SKM-1 (cell line): ENCODE data around the gene HLA-DRB1.
"Not testable (repeated sequence)": the region's sequence is repeated elsewhere in the genome, so short reads cannot be mapped to it uniquely, and the experiment has no call there.

Experiments
- DNase-seq: peaks from one replicate; lab custom pipeline; 2025; ENCODE audit not compliant: unreplicated experiment; lab: John Stamatoyannopoulos, UW

The HLA-DRB1 gene

DNA sequence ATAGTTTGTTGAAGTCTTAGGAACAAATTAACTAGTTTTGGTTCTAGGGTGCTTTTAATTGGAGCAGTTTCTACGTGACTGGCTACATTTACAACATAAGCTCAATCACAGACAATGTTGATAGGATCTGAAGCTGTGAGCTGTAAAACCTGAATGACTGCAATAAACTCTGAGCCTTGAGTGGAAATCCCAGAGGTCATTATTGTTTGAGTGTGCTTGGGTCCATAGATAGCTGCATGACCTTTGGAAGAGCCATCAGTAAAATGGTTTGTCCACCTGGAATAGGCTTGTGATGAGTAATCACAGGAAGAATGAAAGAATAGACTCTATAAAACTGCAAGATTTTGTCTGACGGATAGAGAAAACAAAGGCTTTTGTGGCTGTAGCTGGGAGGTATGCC is 26.7 kb downstream of the HLA-DRB1 start:
- no peak for DNase-seq

GRCh38 chr6:32559747-32560146 is 29.9 kb downstream of the HLA-DRB1 start:
- DNase-seq, result no peak

DNA sequence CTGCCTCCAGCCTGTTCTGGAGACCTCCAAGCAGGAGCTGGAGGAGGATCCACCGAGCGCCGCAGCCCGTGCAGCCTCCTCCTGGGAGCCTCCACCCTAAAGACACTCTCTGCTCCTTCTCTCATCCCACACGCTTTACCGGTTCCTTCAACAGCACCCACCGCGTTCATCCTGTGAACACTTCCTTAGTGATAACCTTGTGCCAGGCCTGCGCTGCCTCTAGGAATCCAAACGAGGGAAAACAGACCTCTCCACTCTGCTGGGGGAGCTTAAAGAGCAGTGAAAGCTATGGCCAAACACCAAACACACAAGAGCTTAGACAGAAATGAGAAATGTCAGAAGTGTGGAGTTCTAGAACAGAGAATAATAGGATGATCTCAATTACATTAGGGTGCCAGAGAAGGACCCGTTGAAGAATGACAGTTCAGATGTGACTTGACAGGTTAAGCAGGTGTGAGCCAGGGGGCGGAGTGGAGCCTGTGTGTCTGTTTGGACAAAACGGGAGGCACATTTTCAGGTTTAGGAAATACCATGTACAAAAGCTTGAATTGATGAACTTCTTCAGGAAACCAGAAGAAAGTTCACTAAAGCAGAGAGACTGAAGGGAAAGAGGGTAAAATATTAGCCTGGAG is 31.1 kb downstream of the HLA-DRB1 start:
- no peak for DNase-seq

- no peak for DNase-seq
Measured at GRCh38 chr6:32554116-32554965, 35.3 kb downstream of the HLA-DRB1 start.

GRCh38 chr6:32553037-32553742 is 36.5 kb downstream of the HLA-DRB1 start:
- no peak for DNase-seq

GRCh38 chr6:32551410-32551809 is 38.2 kb downstream of the HLA-DRB1 start:
- no peak for DNase-seq

DNA sequence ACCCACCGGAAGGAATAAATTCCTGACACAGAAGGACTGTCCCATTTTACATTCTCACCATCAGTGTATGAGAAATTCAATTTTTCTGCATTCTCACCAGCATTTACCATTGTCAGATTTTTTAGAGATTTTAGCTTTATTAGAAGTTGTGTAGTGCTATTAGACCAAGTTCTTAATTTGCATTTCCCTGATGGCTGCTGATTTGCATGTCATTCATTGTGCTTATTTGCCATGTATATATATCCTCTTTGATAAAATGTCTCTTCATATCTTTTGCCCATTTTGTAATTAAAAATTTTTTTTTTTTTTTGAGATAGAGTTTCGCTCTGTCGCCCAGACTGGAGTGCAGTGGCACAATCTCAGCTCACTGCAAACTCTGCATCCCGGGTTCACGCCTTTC is 49.8 kb downstream of the HLA-DRB1 start:
- no peak for DNase-seq

DNA sequence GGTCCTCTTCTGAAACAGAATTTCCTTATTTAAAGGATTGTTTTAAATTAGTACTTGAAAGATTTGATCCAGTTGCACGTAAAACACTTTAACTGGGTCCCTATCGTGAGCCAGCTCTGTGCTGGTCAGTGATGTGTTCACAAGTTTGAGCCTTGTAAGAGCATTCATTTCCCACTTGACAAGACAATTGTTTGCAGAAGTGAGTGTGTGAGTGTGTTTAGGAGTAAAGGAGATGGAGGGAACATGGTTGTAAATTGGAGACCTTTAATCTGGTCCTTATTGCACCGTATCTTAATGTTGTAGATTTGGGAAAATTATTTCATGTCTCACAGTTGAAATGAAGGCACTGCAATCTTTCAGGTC is 59.2 kb downstream of the HLA-DRB1 start:
- not testable (repeated sequence) for DNase-seq

DNA sequence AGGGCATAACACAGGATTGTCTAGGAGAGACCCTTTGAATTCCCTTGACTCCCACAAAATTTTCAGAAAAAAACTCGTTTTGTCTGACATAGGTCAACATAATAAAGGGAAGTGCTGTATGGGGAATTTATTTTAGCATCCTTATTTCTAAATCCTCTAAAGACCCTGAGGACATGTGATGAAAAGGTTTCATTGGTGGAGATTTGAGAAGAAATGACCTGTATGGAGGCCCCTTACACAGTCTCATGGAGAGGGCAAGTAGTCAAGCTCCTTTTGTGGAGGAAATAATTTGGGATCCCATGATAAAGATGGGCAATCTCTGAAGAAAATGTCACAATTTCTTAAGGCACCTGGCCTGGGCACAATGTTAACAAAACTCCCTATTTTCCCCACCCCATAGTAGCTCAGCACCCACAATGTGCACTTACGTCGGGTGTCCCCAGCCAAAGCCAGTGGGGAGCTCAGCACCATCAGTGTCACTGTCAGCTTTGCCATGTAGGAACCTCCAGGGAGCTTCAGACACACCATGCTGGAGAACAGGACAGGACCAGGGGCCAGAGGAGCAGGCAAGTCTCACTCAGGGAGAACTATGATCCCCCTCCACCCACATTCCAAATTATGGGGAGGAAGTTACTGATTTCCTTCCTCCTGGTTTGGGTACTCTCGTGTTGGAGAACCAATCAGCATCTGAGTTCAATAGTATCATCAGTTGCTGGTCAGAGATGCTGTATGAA is 59.8 kb downstream of the HLA-DRB1 start, which contains the start of gene HLA-DRB5:
TSS of gene HLA-DRB5 (minus strand) at position 591 of the 734 bp plus-strand sequence. CDS start at position 528, 63 bp downstream.
- DNase-seq, result no peak
